Right hindlimb (tissue), 1 donor: ENCODE data around the gene VPS29.
"Not testable (repeated sequence)": the region's sequence is repeated elsewhere in the genome, so short reads cannot be mapped to it uniquely, and the experiment has no call there.

Experiments
- DNase-seq: peaks from one replicate; pipeline ENCODE4 v3.0.0-alpha.2; 2018

Gene VPS29

GRCh38 chr12:110520876-110521712 is 19.2 kb upstream of the VPS29 start:
- DNase-seq = not testable (repeated sequence)

GRCh38 chr12:110518014-110518413 is 16.1 kb upstream of the VPS29 start:
- DNase-seq = not testable (repeated sequence)

GRCh38 chr12:110516995-110517394 is 15.1 kb upstream of the VPS29 start:
- DNase-seq = no peak

- no peak for DNase-seq
Measured at GRCh38 chr12:110514363-110514762, 12.5 kb upstream of the VPS29 start.

GRCh38 chr12:110513842-110514241 is 11.9 kb upstream of the VPS29 start:
- DNase-seq = no peak

- DNase-seq = no peak
Measured at GRCh38 chr12:110508071-110508586, 6.2 kb upstream of the VPS29 start.

- no peak for DNase-seq
Measured at GRCh38 chr12:110505332-110505731, 3.4 kb upstream of the VPS29 start.

- no peak for DNase-seq
Measured at GRCh38 chr12:110503432-110503831, 1.5 kb upstream of the VPS29 start.

- peak; percentile 54 for DNase-seq
Measured at GRCh38 chr12:110501399-110501751, 536 bp downstream of the VPS29 start.

- no peak for DNase-seq
Measured at GRCh38 chr12:110498984-110499706, 2.8 kb downstream of the VPS29 start.

GRCh38 chr12:110475426-110475825 is 26.5 kb downstream of the VPS29 start:
- DNase-seq = no peak

GRCh38 chr12:110468214-110469048 is 33.5 kb downstream of the VPS29 start, which contains the start of the genes FAM216A and GPN3:
Gene FAM216A, plus strand, starts transcription at chr12:110468845. Its CDS starts 31 bp downstream, at chr12:110468876.
Gene GPN3, minus strand, starts transcription at chr12:110468257. Its CDS starts 54 bp downstream, at chr12:110468203.
- DNase-seq = peak; percentile 98

GRCh38 chr12:110467847-110468213 is 34.1 kb downstream of the VPS29 start:
- DNase-seq = no peak

- no peak for DNase-seq
Measured at GRCh38 chr12:110466791-110467190, 35.1 kb downstream of the VPS29 start.

GRCh38 chr12:110465765-110466164 is 36.1 kb downstream of the VPS29 start:
- DNase-seq = not testable (repeated sequence)

- DNase-seq = no peak
Measured at GRCh38 chr12:110465024-110465423, 36.9 kb downstream of the VPS29 start.

- DNase-seq = not testable (repeated sequence)
Measured at GRCh38 chr12:110461189-110461588, 40.7 kb downstream of the VPS29 start.

GRCh38 chr12:110458756-110459155 is 43.2 kb downstream of the VPS29 start:
- DNase-seq = no peak

- no peak for DNase-seq
Measured at GRCh38 chr12:110453569-110454296, 48.2 kb downstream of the VPS29 start.

- DNase-seq = no peak
Measured at GRCh38 chr12:110451263-110451662, 50.6 kb downstream of the VPS29 start.

GRCh38 chr12:110449799-110450497 is 52.0 kb downstream of the VPS29 start, which contains the start of gene ARPC3:
Gene ARPC3, minus strand, starts transcription at chr12:110450337. Its CDS starts 77 bp downstream, at chr12:110450260.
- peak; percentile 97 for DNase-seq
